ENCODE data around the gene CCNL1. TPM values are rescaled to one million over a fixed set of nuclear protein-coding genes. Genes with fewer than 3 reads are reported as not detected.

CCNL1 gene
- total RNA-seq, 1 donor from 2014 or later, result 19.2 TPM

DNA sequence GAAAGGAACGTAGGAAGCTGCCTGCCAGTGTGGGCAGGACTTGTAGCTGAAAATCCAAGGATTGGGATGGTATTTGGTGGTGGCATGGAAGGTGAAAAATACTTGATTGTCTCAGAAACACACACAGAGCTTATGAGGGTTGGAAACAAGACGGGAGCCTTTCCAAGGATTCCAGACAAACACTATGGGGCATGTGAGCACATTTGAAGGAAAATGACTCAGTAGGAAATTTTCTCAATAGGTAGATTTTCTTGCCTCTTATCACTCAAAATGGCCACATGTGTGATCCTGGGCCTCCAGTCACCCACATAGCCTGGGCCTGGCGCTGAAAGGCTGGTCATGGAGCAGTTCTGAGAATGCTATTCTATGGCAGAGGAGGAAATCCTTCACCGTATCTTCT lies 47.4 kb downstream of the CCNL1 start:
- Histone ChIP-seq H3K27me3 (ENCODE audit: low read depth) (no peaks in the 10 kb centered on the region), H3K9me3 (replicated peaks) (no peaks in the 10 kb centered on the region), H3K4me3 (no peak overlapping the region), H3K4me1 (peaks cover 76% of the 10 kb centered on the region), H3K27ac (replicated peaks) (peak overlapping the region; percentile 84), H3K36me3 (no peaks in the 10 kb centered on the region)
- intact Hi-C loops (cut with micrococcal nuclease), result no loop called here
- TF ChIP-seq, protein P1, sequence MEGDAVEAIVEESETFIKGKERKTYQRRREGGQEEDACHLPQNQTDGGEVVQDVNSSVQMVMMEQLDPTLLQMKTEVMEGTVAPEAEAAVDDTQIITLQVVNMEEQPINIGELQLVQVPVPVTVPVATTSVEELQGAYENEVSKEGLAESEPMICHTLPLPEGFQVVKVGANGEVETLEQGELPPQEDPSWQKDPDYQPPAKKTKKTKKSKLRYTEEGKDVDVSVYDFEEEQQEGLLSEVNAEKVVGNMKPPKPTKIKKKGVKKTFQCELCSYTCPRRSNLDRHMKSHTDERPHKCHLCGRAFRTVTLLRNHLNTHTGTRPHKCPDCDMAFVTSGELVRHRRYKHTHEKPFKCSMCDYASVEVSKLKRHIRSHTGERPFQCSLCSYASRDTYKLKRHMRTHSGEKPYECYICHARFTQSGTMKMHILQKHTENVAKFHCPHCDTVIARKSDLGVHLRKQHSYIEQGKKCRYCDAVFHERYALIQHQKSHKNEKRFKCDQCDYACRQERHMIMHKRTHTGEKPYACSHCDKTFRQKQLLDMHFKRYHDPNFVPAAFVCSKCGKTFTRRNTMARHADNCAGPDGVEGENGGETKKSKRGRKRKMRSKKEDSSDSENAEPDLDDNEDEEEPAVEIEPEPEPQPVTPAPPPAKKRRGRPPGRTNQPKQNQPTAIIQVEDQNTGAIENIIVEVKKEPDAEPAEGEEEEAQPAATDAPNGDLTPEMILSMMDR (IDR thresholded peaks at IDR 0.05; ENCODE audit: borderline replicate concordance), result no peak
- no peak for DNase-seq

GRCh38 chr3:157111518-157111917 lies 48.4 kb downstream of the CCNL1 start:
- DNase-seq, result no peak
- intact Hi-C loops (cut with micrococcal nuclease), result no loop called here
- H3K4me1 ChIP-seq, result peaks cover 74% of the 10 kb centered on the region
- peak overlapping the region; percentile 84 for H3K27ac ChIP-seq (replicated peaks)
- no peaks in the 10 kb centered on the region for H3K27me3 ChIP-seq (ENCODE audit: low read depth)
- no peaks in the 10 kb centered on the region for H3K36me3 ChIP-seq
- no peaks in the 10 kb centered on the region for H3K9me3 ChIP-seq (replicated peaks)
- no peak overlapping the region for H3K4me3 ChIP-seq
- TF ChIP-seq, protein P1 (IDR thresholded peaks at IDR 0.05; ENCODE audit: borderline replicate concordance), result no peak

GRCh38 chr3:157110761-157111278 lies 49.1 kb downstream of the CCNL1 start:
- DNase-seq, result no peak
- intact Hi-C loops (cut with micrococcal nuclease), result no loop called here
- H3K4me1 ChIP-seq, result peaks cover 67% of the 10 kb centered on the region

GRCh38 chr3:157109267-157110141 lies 50.4 kb downstream of the CCNL1 start:
- TF ChIP-seq, protein P1 (IDR thresholded peaks at IDR 0.05; ENCODE audit: borderline replicate concordance), result no peak
- intact Hi-C loops (cut with micrococcal nuclease), result no loop called here
- no peaks in the 10 kb centered on the region for H3K9me3 ChIP-seq (replicated peaks)
- H3K4me1 ChIP-seq, result peaks cover 62% of the 10 kb centered on the region
- H3K36me3 ChIP-seq, result no peaks in the 10 kb centered on the region
- no peak overlapping the region for H3K4me3 ChIP-seq
- DNase-seq, result peak; percentile 43
- peak overlapping the region; percentile 84 for H3K27ac ChIP-seq (replicated peaks)
- H3K27me3 ChIP-seq (ENCODE audit: low read depth), result no peaks in the 10 kb centered on the region

More at GRCh38 chr3:157110761-157111278, 49.1 kb downstream of the CCNL1 start:
- H3K27ac ChIP-seq (replicated peaks), result peak overlapping the region; percentile 84
- TF ChIP-seq, protein P1 (IDR thresholded peaks at IDR 0.05; ENCODE audit: borderline replicate concordance), result no peak
- H3K9me3 ChIP-seq (replicated peaks), result no peaks in the 10 kb centered on the region
- no peak overlapping the region for H3K4me3 ChIP-seq
- no peaks in the 10 kb centered on the region for H3K36me3 ChIP-seq
- no peaks in the 10 kb centered on the region for H3K27me3 ChIP-seq (ENCODE audit: low read depth)

- TF ChIP-seq, protein P1 (IDR thresholded peaks at IDR 0.05; ENCODE audit: borderline replicate concordance), result no peak
- DNase-seq, result no peak
- intact Hi-C loops (cut with micrococcal nuclease), result no loop called here
- Histone ChIP-seq H3K36me3 (no peaks in the 10 kb centered on the region), H3K27ac (replicated peaks) (peak overlapping the region; percentile 84), H3K4me3 (no peak overlapping the region), H3K9me3 (replicated peaks) (no peaks in the 10 kb centered on the region), H3K27me3 (ENCODE audit: low read depth) (no peaks in the 10 kb centered on the region), H3K4me1 (peaks cover 66% of the 10 kb centered on the region)
These were observed 52.3 kb downstream of the CCNL1 start for GRCh38 chr3:157107644-157108133.
